ENCODE measurements around the gene CPS1.

CPS1 gene

DNA sequence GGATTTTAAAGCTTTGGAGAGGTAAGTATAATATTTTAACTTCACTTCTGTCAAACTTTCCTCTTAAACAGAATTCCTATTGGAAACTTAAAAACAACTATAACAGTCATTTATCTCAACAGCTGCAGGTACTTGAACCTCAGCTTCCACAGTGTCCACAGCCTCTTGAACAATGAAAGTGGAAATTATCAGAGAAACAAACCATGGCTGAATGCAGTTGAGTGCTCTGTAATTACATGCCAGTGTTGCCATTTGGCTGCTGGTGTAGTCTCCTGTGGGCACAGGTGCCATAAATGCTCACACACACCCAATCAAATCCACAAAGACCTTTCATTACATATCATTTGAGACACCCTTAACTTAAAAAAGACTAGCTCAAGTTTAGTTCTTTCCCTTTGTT, 125.1 kb downstream of the CPS1 start:
- no peak for DNase-seq (ENCODE audit: low spot score)

DNA sequence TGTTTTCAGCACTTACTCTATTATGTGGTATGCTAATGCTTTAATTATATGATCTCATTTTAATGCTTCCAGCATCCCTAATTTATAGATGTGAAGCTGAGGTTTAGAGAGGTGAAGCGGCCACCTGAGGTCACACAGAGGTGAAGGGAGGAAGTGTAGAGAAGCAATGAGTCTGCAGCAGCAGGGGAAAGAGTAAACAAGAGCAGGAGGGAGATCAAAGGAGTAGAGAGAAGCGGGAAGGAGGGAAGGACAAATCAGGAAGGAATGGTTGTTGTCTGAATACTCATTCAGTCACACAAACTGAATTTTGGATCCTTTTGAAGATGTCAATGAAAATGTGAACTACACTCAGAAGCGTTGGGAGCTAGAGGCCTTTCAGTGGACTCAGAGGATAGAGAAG, 130.0 kb downstream of the CPS1 start:
- DNase-seq (ENCODE audit: low spot score): no peak

DNA sequence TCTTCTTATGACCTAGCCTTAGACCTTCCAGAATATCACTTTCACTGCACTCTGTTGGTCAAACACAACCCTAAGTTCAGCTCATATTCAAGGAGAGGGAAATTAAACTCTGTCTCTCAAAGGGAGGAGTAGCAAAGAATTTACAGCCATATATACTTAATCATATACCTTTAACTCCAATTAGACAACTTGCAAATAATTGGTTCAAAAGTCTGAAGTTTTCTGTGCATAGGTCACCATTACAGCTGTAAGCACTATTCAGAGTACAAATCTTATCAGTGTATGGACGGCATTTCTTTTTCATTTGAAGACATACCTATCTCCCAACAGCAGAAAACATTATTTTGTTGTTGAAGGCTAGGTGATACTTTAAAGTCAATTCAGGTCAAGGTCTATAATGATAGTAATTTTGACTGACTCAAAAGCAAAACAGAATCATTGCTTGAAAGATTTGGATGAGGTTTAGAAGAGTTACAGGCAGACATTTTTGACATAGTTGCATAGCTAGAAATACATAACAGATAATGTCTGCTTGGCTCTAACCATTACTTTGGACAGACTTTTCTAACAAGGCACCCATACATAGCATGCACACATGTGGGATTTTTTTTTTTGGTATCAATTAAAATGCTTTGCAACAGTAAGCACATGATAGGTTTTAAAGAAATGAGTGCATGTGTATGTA, 131.5 kb downstream of the CPS1 start:
- DNase-seq (ENCODE audit: low spot score): no peak

DNA sequence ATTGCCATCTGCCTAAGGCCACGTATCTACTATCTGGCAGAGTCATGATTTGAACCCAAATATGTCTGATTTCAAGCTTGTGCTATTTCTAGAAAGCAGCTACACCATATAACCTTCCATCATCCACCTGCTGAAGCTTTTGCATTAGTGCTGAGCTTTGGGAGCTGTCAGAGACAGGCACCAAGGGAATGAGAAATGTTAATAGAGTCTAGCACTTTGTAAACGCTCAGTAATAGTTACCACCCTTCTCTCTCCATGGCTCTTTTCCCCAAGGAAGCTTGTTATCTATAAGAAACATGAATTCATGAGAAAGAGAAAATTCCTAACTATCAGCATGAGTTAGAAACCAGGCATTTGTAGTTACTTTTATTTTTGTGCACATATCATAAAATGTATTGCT, 151.5 kb downstream of the CPS1 start:
- no peak for DNase-seq (ENCODE audit: low spot score)

DNA sequence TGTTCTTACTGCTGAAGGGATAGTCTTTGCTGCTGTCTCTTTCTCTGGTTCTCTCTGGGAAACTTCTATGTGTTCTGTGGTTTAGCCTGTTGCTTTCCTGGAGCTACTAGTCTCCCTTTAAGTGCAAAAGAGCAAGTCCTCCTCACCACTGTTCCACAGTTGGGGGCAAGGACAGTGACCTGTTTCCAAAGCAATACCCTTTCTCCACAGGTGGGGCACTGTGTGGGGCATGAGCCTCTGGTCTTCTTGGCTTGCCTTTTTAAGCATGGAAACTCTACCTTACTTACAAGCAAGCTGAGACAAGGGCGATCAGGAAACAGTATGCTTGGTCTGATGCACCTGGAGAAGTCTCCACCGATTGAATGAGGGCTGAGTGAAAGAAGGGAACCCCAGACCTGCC, 156.7 kb downstream of the CPS1 start:
- DNase-seq (ENCODE audit: low spot score): no peak

DNA sequence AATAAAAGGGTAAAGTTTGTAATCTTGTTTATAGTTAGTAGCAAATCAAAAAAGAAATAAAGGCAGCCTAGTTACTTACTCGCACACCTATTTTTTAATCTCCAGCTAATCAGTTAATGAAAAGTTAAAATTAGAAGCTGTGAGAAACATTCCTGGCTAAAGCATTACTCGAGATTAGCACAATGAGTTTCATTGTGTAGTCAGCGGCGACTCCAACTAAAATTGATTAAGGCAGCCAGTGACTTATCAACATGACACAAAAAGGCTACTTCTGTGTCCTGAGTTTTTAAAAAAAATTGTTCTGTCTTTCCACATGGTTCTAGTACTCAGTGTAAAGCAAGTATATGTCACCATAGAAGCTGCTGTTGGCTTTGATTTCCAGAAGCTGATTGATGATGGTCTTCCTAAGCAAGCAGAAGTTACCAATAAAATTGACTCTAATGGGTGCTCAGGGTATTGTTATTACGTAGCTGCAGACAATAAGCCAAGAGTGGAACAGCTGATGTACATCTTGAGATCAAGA, 159.2 kb downstream of the CPS1 start:
- DNase-seq (ENCODE audit: low spot score): no peak

DNA sequence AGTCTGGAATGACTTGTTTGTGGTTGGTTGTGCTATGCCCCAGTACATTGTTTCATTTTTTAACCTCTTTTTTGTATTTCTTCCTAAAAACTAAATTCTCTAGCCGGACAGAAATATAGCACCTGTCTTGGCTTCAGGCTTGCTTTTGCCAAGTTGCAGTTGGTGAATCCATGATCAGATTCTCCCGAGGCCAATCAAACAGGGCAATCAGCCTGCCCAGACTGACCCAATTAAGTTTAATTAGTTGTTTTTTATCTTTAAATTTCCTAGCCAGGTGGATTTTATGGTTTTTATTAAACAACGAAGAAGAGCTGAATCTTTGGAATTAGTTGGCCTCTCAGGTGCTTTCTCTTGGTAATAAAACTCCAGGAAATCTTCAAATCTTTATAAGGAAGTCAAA, 162.1 kb downstream of the CPS1 start:
- no peak for DNase-seq (ENCODE audit: low spot score)

DNA sequence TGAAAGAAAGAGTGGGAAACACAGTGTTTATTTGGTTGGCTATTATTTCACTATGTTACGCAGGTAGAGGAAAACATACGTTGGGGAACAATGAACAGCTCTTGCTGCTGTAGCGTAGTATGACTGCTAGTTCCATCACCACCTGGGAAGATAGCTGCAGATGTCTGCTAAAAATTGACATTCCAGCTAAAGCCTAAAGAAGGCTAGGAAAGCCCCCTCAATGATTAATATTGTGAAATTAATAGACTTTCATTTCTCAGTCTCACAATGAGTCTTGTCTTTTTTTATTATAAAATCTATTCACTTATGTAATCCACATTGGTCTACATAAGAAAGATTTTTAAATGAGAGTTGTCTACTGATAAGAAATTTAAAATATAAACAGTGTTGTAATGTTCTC, 165.7 kb downstream of the CPS1 start:
- no peak for DNase-seq (ENCODE audit: low spot score)

DNA sequence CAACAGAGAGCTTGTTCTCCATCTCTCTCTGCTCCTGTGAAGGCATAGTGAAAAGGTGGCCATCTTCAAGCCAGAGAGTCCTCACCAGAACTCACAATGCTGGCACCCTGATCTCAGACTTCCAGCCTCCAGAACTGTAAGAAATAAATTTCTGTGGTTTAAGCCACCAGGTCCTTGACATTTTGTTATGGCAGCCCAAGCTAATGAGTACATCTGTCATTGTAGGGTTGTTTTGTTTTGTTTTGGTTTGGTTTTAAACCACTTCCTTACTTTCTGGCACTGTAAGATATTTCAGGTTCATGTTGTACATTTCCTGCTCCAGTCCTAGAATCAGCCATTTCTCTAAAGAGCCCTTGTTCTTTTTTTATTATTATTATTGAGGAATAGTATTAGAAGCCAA, 171.2 kb downstream of the CPS1 start:
- DNase-seq (ENCODE audit: low spot score): no peak
